ENCODE results near the gene P2RY6.
A peak's percentile ranks its signal among the peaks of the same experiment; 100 is the strongest.

P2RY6 gene

DNA sequence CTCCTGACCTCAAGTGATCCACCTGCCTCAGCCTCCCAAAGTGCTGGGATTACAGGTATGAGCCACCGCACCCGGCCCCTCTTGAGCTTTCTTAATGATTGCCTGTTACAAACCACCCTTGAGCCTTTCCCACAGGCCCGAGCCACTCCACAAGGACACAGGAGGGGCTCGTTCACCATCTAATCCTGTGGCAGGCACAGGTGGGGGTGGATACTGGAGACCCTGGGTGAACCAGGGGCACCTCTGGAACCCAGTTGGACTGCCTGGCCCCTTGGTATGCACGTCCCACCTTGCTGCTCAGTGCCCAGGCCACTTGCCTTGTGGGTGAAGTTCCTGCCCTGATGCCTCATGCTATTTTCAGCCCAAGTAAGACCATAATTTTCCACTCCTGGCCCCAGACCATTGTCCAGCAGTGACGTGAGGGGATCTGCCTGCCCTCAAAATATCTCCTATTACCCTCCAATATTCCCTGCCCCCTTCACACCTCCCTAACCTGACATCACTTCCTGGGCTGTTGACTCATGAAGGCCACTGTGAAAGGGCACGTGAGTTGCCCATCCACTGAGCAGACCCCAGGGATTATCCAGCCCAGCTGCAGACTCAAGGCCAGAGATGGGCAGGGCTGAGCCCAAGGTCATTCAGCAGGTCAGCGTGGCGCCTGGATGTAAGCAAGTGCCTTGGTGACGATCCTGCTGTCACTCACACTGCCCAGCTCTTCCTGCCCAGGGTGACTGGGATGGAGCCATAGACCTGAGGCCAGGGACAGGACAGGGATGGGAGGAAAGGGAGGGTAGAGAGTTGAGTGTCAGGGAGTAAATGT is 34.5 kb upstream of the P2RY6 start:
- no peak for DNase-seq

- no peak for DNase-seq
These were observed 33.0 kb upstream of the P2RY6 start for GRCh38 chr11:73239111-73239521.

DNA sequence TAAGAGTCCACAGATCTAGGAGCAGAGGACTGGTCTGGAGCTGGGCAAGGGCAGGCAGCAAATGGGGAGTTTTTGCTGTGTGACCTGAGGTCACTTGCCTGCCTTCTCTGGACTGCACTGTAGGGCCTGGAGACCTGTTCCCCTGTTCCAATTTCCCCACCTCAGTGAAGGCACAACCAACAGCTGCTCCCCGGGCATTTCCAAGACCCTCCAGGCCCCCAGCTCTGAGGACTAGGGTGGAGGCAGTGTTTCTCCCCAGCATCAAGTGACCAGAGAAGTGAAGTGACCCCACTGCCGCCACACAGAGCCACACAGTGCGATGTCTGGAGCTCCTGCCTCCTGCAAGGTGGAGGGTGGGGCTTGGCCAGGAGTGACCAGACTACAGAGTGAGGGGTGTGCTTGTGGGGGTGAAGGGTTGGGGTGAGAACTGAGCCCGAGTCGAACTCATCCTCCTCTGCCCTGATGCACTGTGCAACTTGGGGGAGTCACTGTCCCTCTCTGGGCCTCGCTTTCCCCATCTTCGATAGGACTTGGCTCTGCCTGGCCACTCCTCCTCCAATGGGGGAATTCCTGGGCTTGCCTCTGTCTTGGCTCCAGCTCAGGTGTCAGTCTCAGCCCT is 32.5 kb upstream of the P2RY6 start:
- DNase-seq, result no peak

DNA sequence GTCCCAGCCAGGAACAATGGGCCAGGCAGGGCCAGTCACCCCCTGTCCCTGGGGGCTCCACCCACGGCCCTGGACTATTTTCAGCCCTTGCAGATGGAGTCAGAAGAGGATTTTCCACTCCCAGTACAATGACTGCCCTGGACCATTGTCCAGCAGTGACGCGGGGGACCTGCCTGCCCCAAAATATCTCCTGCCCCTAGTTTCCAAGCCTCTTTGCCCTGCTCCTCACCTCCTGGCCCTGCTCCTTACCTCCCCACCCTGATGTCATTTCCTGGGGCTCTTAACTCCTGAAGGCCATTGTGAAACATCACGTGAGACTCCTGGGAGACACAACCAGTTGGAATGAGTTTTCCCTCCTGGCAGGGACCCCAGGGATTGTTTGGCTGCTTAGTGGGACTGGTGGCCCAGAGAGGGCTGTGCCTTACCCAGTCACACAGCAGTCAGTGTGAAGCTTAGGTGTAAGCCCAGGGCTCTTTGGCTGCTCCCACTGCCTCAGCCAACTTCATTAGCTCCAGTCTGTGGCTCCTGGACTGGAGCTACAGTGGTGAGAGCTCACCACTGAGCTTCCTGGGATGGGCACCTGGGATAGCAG is 31.9 kb upstream of the P2RY6 start:
- DNase-seq, result no peak

DNA sequence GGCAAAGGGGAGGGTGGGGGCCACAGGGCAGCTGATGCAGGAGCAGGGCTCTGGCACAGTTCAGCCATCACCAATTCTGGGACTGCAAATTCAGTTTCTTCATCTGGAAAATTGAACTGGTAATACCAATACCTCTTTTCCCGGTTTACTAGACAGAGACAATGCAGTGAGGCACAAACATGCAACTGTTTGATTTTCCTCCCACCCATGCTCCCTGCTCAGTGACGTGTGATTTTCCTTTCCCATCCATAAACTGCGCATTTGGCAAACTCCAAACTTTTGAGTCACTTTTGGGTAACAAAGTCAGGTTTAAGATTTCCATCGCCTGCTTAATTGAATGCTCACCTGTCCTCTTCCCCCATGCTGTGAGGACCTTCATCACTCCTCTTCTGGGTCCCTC is 30.8 kb upstream of the P2RY6 start:
- no peak for DNase-seq

DNA sequence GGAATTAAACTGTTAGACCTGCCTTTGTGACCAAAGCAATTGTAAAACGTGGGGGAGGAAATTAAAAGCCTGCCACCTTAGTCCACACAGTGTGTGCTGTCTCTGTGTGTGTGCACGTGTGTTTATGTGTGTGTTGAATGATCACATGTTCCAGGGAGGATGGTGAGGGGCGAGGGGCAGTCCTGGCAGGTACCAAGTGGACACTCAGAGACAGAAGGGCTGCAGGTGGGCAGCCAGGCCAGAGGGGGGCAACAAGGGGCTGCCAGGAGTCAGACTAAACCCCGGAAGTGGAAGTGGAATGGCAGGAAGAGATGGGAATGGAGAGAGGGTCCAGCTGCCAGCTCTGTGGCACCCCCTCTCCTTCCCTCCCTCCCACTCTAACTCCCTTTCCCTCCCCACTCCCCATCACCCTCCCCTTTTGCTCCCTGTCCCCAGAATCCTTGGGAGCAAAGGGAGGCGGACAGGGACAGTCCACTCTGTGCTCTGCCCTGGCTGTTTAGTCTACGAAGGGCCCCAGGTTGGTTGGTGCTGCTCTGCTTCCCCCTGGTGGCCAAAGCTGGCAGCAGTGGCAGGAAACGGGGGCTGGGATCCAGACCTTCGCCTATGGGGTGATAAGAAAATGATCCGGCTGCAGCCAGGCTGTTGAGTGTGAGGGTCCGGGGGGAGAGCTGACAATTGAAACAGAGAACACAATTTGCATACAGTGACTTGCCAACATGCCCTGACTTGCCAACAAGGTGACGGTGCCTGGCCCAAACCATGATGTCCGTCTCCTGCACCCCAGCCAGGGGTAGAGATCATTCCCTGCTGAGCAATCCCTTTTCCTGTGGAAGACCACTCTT is 29.7 kb upstream of the P2RY6 start:
- peak; percentile 68 for DNase-seq

GRCh38 chr11:73243093-73243485 is 29.0 kb upstream of the P2RY6 start:
- DNase-seq, result no peak

DNA sequence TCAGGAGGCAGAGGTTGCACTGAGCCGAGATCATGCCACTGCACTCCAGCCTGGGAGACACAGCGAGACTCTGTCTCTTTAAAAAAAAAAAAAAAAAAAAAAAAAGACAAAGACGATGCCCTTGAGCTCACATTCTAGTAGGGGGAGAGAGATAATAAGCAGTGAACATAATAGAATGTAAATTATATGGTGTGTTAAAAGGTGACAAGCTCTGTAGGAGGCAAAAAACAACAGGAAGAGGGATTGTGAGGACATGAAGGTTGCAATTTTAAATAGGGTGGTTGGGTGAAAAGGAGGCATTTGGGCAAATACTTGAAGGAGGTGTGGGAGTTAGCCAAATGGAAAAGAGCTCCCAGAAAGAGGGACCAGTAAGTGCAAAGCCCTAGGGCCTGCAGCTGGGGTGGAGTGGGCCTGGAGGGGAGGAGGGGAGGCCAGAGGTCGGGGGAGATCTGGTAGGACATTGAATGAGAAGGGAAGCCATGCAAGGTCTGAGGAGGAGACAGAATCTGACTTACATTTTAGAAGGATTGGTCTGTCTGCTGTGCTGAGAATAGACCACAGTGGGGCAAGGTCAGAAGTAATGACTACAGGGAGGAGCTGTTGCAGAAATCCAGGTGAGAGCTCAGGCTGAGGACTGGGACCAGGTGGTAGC is 27.4 kb upstream of the P2RY6 start:
- no peak for DNase-seq

GRCh38 chr11:73245461-73245860 is 26.7 kb upstream of the P2RY6 start:
- DNase-seq, result no peak

GRCh38 chr11:73246303-73246702 is 25.8 kb upstream of the P2RY6 start:
- DNase-seq, result no peak

DNA sequence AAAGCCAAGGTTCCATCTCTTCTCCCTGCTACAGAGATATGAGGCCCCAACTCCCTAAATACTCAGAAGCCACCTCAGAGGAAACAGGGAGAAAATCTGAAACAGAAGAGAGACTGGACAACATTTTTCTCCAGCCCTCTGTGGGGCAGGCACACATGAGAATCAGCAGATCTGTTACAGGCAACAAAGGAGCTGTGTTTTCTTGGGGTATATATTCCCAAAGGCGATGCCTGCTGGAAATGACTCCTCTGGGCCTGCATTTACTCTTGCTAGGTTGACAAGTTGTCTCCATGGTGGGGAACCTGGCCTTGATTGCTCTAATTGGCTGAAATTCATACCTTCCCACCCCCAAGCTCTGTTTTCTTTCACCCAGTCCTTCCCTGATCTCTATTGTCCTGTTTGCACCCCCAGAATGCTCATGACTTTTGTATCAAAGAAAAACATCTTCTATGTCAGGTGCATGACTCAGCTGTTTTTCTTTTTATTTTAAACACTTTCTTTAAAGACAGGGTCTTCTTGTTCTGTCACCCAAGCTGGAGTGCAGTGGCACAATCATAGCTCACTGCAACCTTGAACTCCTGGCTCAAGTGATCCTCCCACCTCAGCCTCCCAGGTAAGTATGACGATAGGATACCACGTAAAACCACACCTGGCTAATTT is 23.5 kb upstream of the P2RY6 start:
- DNase-seq, result no peak

DNA sequence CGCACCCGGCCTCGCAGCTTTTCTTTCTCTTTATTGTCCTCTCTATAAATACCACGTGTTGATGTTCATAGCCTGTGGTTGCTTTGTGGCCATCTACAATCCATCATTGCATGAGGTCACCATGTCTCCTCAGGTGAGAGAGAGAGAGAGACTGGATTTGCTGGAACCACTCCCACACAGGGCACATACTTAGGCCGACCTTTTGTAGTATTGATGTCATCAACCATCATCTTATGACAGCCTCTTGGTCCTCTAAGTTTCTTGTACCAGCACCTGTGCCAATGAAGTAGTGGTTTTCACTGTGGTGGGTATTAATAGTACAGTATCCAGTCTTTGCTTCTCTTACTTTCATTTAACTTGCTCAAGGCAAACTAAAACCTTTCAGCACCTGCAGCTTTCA is 22.8 kb upstream of the P2RY6 start:
- no peak for DNase-seq

DNA sequence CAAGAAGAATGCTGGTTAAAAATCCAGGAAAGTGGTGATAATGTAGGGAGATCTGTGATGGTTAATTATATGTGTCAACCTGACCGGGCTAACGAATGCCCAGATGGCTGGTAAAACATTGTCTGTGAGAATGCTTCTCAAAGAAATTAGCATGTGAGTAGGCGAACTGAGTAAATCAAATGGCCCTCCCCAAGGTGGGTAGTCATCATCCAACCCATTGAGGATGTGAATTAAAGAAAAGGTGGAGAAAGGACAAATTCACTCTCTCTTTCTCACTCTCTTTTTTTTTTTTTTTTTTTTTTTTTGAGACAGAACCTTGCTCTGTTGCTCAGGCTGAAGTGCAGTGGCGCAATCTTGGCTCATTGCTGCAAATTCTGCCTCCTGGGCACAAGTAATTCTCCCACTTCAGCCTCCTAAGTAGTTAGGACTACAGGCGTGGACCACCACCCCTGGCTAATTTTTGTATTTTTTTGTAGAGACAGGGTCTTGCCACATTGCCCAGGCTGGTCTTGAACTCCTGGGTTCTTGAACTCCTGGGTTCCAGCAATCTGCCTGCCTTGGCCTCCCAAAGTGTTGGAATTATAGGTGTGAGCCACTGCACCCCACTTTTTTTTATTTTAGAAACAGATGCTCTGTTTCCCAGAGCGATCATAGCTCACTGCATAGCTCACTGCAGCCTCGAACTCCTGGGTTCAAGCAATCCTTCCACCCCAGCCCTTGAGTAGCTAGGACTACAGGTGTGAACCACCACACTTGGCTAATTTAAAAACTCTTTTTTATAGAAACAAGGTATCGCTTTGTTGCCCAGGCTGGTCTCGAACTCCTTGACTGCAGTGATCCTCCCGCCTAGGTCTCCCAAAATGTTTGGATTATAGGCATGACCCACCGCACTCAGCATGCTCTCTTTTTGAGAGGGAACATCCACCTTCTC is 22.0 kb upstream of the P2RY6 start:
- no peak for DNase-seq

DNA sequence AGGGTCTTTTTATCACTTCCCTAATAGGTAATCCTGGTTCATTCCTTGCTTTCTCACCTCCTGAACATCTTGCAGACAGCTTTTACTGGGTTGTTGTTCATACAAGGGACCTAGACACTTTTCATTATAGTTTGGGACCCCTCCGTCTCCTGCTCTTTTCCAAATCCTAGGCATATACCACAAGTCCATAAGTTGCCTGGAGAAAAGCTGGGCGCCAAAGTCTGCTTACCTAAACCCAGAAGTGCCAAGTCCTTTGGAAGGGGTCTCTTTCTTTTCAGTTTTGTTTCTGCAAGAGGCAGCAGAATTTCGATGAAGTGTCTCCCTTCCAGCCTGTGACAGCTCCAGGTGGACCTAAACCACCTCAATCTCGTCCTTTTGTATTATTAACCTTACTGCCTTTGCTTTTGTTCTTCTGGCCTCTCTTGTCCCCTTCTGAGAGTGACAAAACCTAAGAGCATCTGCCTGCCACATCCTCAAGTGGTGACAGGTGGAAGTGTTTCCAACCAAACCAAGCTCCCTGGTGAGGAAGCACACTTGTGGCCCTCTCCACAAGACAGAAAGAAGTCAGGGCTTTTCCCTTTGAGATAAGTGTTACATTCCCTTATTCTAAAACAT is 19.5 kb upstream of the P2RY6 start:
- DNase-seq, result no peak

GRCh38 chr11:73257342-73258103 is 14.6 kb upstream of the P2RY6 start:
- no peak for DNase-seq

DNA sequence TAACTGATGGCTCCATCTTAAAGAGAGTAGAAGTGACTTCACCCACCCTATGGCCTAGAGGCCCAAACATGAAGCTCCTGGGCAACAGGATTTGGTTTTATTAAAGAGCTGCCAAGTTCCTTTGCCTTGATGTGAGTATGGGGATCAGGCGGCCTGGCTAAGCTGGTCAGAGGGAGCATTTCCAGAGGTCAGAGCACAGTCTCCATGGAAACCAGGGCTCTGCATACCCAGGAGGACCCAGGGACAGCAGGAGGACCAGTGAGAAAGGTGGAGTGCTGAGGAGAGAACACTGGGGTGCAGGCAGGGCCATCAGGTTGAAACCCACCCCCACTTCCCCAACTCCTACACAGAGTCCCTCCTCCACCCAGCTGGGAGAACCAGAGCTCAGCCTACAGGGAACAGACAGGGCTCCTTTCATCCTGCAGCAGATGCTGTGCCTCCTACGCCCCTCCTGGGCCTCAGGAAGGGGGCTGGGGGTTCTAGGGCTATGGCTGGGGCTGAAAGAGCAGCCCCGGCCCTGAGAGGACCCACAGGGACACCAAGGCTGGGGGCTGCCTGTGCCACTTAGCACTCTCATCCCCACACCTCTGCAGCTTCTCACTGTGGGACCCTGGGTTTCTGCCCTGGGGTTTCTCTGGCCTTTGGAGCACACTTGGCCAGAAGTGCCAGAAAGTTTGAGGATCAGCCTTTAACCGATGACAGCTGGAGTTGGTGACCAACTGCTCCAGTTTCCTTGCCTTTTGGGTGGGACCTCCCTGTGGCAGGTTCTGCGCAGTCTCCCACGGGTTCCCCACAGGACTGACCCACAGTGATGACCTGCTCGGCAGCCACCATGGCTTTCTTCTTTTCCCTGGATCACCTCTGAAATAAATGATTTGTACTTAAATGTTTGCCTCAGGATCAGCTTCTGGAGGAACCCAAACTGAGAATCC is 13.8 kb upstream of the P2RY6 start:
- no peak for DNase-seq

DNA sequence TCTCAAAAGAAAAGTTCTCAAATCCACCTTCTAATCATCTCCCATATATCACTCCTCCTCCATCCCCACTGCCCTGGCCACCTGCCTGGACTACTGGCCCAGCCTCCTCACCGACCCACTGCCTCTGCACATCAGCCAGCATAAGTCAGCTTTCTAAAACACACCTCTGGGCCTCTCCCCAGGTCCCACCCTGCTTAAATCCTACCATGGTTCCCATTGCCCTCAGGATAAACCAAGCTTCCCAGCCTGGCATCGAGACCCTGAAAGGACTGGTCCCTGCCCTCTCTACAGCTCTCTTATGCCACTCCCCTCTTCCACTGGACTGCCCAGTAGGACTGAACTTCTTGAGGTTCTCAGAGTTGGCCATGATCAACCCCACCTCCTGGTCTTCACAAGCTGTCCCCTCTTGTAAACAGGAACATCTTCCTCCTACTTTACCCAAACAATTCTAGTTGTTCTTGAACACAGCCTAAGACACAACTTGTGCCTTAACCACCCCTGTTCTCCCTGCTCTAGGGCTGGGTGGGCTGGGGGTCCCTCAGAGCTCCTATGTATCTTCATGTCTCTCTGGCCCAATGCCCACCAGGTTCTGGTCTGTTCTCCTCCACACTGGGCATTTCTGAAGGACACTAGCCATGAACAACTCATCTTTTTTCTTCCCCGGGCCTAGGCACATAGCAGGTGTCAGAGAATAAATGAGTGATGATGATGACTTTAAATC is 12.6 kb upstream of the P2RY6 start:
- DNase-seq, result no peak

GRCh38 chr11:73260127-73260457 is 12.0 kb upstream of the P2RY6 start:
- DNase-seq, result no peak

Measured in stimulated activated CD4-positive, alpha-beta T cell treated with anti-CD3 and anti-CD28 coated beads, Interleukin-4, amount 100 ng/mL, for 24 hours (primary cell).